GM11168 (cell line): Measurements from ENCODE around the gene NUCB1.

ENCODE experiments used
- in situ Hi-C: fragments of 300-500 bp; cut with MboI; formaldehyde crosslinking; loops from one replicate; pipeline ENCODE4 v1.12.0; 2022; ENCODE audit warnings: low sequenced_read_pairs; ENCODE audit not compliant: unreplicated experiment

Gene NUCB1

GRCh38 chr19:48969276-48970138, 69.4 kb downstream of the NUCB1 start:
- in situ Hi-C loops = loop anchor here (10.0 kb wide), 1 partner anchor 175 kb away; no protein-coding TSS in a partner anchor

- in situ Hi-C loops = no loop called here
These were observed 70.1 kb downstream of the NUCB1 start for GRCh38 chr19:48970139-48970766.

GRCh38 chr19:48970923-48971395, 70.8 kb downstream of the NUCB1 start:
- in situ Hi-C loops = no loop called here
